ENCODE results near the gene SIPA1L2. TPM values are rescaled to one million over a fixed set of nuclear protein-coding genes. Genes with fewer than 3 reads are reported as not detected.

The SIPA1L2 gene
- polyA plus RNA-seq, 3 donors = 2.7 to 12.3 (median 8.3) TPM

DNA sequence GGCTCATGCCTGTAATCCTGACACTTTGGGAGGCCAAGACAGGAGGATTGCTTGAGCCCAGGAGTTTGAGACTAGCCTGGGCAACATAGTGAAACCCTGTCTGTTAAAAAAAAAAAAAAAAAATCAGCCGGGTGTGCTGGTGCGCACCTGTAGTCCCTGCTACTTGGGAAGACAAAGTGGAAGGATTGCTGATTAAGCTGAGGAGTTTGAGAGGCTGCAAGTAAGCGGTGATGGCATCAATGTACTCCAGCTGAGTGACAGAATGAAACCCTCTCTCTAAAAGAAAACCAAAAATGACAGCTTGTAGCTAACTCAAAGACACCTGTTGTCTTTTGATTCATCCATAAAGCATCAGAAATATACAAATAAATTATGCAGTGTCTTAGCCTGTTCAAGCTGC, 31.8 kb downstream of the SIPA1L2 start:
- H3K27ac ChIP-seq (ENCODE audit: low read depth, low read length) = no peak overlapping the region
- WGBS, 3 donors = 97 to 100% (median 100%) methylated on average over 3 of the region's 3 CpGs

DNA sequence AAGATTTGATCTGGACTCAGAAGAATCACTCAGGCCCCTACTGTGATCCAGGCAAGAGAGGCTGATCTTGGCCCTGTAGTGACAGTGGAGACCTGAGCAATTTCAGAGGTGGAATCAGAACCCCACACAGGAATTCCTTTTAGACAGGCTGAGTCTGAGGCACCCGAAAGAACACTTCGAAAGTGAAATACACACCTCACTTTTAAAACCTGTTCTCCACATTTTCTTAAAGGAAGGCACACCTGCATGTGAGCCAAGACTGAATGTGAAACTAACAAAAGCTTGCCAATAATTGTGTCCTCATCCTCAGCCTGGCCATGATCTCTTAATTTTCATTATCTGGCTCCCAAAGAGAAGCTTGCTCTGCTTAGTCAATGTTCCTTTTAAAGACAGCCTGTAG, 32.2 kb downstream of the SIPA1L2 start:
- WGBS, 3 donors = 85 to 92% (median 86%) methylated on average over 2 of the region's 2 CpGs

DNA sequence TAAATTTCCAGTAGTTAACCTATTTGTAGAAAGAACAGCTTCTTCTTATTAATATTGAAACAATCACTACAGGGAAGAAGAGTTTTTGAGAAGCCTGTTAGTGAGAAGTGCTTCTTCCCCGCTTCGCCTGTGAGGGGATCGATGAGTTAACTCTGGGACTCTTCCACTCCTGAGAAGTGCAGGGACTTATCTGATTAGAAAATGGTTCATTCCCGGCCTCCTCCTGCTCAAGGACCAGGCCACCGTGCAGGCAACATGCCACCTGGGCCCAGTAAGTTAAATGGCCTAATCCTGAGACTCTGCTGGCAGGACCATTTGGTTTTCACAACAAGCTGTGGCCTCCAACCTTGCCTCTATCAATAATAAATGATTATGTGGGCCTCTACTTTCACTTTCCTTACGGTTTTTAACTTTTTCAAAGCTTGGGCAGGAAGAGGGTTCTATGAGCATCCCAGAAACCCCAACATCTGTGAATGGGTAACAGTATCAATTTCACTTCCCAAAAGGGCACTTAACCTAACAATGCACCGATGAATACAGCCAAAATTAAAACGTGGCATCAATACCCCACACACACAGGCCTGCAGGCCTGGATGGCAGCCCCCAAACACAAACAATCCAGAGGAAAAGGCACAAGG, 33.1 kb downstream of the SIPA1L2 start:
- no peak overlapping the region for H3K27ac ChIP-seq (ENCODE audit: low read depth, low read length)
- 59 to 64% (median 63%) methylated on average over 8 of the region's 8 CpGs for WGBS, 3 donors

More for the DNA sequence above, 32.2 kb downstream of the SIPA1L2 start:
- H3K27ac ChIP-seq (ENCODE audit: low read depth, low read length) = no peak overlapping the region

DNA sequence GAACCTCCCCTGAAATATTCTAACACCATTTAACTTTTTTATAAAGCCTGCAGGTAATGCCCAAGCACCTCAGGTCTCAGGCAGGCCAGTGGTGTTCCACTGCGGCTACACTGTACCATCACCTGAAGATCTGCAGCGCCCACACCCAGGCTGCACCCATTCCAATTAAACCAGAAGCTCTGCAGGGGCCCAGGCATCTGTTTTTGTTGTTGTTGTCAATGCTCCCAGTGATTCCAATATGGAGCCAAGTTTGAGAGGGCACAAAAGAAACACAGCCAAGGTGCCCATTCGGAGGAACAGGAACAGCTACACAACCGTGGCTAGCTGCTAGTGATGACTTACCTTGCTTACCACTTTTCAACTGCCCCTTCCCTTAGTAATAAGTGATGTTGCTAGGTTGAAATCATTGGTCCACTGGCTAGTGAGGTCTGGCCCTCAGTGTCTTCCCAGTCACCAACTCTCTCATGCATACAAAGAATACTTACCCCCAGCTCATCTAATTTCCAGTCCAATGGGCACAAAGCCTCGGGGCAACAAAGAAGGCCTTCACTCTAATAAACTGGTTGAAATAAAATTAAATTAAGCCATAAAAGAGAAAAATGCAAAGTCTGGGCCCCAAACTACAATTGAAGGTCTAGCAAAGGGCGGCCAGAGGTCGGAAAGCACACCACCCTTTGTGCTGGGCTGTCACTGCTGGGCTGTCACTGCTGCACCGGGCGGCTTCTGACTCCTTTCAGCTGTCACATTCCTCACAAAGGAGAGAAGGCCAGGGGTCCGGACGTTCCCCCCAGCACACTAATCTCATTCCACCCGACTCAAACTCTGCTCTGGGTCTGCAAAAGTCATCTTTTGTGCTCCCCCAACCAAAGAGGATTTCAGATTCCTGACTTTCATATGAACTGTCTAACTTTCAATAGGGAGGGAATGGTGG, 34.9 kb downstream of the SIPA1L2 start:
- H3K27ac ChIP-seq (ENCODE audit: low read depth, low read length) = no peak overlapping the region
- 95% methylated on average over 12 of the region's 12 CpGs for WGBS, 3 donors

DNA sequence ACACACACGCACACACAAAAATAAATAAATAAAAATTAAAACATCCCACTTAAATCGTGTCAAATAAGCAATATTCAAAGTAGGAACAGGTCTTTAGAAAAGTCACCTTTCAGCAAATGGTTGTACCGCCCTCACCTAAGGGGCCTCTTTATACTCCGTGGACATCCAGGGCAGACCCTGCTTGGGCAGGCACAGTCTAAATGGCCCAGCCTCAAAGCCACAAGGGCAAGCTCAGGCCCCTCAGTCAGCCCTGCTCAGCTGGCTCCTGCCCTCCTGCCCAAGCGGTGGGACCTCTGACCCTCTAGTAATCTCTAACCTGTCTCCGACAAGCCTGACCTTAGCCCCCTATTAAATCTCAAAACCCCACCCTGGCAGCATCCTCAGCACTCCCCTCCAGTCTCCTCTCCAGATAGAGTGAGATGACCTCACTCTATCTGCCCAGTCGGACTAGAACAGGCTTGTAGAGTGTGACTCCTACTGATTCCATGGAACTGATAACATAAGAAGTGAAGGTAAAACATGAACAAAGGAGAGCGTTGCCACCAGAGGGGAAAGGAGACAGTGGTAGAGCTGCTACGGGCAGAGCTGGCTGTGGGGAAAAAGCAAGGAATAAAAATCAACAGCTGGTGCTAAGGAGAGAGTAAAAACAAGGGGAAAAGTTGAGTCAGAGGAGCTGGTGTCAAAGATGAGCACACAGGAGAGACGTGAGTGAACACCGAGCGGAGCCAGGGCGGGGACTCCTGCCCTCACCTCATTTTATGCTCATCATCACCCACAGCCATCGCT, 36.0 kb downstream of the SIPA1L2 start:
- no peak overlapping the region for H3K27ac ChIP-seq (ENCODE audit: low read depth, low read length)
- WGBS, 3 donors = 78 to 83% (median 82%) methylated on average over 14 of the region's 14 CpGs

DNA sequence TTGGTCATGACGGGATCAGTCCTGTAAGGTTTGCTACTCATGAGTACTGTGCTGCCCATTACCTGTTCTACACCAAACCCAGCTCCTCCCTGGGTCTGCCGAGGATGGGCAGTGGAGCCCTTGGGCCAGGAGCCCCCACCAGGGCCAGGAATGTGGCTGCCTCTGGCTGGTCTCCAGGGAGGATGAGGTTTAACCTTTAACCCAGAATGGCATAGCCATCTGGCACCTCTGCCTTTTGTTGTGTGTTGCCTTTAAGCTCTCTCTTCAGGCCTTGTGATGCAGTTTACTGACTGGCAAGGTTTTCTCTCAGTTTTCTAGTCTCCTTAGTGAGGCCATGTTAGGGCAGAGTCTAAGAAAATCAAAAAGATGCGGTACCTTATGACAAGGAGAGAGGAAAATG, 38.6 kb downstream of the SIPA1L2 start:
- 90 to 100% (median 92%) methylated on average over 3 of the region's 3 CpGs for WGBS, 3 donors
- H3K27ac ChIP-seq (ENCODE audit: low read depth, low read length) = no peak overlapping the region

DNA sequence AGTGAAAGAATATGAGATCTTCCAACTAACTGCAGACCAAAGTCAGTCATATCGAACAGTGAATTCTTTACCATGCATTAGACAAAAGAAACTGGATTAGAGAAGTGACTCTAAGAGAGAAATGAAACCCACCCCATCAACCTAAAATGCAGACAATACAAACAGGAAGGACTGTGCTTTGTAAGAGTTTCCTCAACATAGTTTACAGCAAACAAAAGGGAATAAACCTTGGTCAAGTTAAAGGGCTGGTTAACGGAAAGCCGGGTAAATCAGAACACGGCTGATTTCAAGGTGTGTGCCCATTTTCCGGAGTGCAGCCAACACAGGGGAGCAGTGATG, 39.2 kb downstream of the SIPA1L2 start:
- H3K27ac ChIP-seq (ENCODE audit: low read depth, low read length) = no peak overlapping the region
- WGBS, 3 donors = 58 to 78% (median 62%) methylated on average over 5 of the region's 5 CpGs

DNA sequence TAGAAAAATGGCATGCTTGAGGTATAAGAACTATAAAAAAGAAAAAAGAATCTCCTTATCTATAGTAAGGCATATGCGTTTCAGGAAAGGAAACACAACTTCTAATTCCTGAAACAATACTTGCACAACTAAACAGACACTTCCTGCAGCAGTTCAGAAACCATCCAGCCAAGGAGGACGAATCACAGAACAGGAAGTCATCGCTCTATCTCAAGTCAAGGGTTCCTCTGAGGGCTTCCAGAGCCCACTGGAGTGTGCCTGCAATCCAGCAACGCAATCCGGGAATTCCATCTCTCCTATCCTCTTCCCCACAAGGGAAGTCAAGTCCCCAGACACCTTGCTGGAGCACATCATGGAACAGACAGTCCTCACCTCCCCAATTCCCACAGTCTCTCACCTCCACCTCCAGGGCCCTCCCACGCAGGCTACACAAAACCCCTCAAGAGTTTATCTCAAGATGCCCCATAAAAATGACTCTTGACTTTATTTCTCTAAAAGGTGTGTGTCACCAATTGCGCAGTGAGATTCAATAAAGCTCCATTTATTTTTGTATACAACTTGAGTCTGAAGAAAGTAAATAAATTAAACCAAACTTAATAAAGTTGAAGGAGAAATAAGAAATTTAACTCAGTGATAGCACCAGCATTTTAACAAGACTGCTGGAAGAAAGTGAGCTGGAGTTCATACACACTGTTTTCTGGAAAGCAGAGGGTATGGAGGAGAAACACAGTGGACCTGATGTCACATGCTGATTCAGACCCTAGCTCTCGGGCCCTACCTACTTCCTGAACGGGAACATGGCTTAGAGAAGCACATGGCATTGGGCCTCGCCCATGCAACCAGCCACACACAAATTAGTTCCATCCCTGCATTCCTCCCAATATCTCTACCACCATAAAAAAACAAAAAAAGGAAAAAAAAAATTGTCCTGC, 39.9 kb downstream of the SIPA1L2 start:
- H3K27ac ChIP-seq (ENCODE audit: low read depth, low read length) = no peak overlapping the region
- 43 to 79% (median 45%) methylated on average over 10 of the region's 10 CpGs for WGBS, 3 donors

DNA sequence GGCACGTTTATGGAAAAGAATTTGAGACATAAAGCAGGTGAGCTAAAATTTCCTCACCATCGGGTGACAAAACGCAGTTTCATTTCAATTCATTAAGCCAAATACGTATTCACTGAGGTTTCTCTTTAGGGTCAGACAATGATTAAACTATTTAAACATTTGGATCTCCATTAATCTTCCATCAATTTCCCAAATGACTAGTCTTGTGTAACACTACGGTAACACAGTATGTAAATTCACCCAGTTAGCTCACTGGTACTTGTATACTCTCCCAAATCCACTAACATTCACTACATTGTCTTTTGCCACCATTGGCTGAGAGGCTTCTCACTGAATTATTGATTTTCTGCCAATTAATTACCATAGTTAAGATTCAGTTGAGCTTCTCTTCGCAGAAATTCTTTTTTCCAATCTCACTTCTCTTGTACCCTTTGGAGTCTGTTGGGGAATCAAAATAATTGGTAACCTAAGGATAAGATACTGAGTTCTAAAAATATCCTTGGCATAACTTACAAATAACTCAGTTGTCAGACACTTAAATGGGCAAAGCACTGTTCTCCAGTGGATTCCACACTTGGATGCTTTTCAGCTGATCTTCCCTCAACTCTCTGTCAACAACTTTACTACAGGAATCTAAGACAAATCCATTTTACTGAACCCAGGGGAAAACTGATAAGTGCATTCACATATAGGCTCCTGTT, 40.7 kb downstream of the SIPA1L2 start:
- no peak overlapping the region for H3K27ac ChIP-seq (ENCODE audit: low read depth, low read length)
- WGBS, 3 donors = 49 to 66% (median 65%) methylated on average over 6 of the region's 6 CpGs

DNA sequence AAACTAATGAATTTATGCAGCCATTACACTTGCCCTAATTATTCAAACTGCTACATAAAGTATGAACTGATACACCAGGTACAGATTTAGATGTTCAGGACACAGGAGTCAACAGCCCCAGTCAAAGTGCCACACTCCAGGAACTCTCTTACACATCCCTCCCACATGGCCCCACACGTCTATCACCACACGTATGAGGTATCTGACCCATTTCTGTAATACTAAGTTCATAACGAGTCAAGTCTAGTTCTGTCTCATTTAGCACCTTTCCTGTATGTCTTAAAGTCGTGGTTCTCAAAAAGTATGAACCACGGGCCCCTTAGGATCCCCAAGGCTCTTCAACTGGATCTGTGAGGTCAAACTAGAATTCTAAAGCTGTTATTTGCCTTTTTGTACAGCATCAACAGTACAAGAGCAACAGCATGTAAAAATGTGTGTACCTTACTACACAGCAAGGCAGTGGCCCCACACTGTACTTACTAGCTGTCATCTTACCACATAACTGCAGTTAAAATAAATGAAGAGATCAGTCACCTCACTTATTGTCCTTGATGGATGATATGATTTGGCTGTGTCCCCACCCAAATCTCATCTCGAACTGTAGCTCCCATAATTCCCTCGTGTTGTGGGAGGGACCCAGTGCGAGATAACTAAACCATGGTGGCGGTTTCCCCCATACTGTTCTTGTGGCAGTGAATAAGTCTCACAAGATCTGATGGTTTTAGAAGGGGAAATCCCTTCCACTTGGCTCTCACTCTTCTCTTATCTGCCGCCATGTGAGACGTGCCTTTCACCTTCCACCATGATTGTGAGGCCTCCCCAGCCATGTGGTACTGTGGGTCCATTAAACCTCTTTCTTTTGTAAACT, 42.6 kb downstream of the SIPA1L2 start:
- WGBS, 3 donors = 76 to 86% (median 78%) methylated on average over 11 of the region's 11 CpGs
- no peak overlapping the region for H3K27ac ChIP-seq (ENCODE audit: low read depth, low read length)

DNA sequence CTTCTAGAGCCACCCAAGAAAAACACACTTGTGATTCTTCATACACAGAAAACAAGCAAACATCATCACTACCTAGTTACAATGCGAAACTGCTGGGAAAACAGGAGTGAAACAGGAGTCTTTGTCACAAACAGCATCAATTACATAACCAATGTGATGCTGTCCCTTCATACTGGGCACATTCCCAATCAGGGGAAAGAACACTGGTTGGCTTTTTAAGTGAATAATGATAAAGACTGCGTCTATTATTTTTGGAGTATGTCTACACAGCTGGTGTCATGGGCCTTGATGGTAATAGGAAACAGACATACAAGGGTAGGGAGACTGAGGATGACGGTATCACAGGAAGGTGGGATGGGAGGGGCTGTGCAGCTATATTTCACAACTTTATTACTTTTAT, 43.3 kb downstream of the SIPA1L2 start:
- H3K27ac ChIP-seq (ENCODE audit: low read depth, low read length) = no peak overlapping the region
- WGBS, 3 donors = 51 to 74% (median 74%) methylated on average over 3 of the region's 3 CpGs

DNA sequence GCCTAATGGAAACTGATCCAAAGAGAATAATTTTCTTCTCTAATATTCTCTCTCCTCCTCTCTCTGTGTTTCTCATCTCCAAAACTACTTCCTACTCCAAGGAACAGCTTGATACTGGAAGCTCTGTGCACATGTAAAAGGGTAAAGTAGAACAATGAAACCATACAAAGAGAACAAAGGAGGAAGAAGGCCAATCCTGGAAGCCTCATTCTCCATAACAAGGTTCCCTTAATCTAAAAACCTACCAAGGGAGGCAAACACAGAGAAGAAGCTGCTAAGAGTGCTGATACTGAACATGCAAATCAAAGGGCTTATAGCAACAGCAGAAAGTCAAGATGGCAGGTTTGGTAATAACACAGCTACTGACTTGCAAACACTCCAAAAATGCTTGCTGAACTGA, 44.4 kb downstream of the SIPA1L2 start:
- no peak overlapping the region for H3K27ac ChIP-seq (ENCODE audit: low read depth, low read length)

DNA sequence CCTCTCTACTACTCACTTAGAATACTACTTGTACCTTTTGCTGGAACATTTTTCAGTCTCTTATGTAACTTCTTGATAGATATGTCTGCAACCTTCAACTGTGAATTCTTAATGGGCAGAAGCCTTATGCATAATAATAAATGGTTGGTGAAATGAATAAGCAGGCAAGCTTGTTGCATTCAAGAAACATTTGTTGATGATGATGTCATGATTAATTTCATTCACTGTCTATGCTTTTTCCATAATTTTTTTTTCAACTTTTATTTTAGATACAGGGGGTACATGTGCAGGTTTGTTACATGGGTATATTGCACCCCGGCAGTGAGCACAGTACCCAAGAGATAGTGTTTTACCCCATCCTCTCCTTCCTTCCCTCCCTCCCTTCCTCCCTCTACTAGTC, 48.0 kb downstream of the SIPA1L2 start:
- 95 to 100% (median 96%) methylated on average over 1 of the region's 1 CpG for WGBS, 3 donors
- H3K27ac ChIP-seq (ENCODE audit: low read depth, low read length) = no peak overlapping the region
